GM18861 (cell line): ENCODE data around the gene HSPB7.
"Not testable (repeated sequence)": the region's sequence is repeated elsewhere in the genome, so short reads cannot be mapped to it uniquely, and the experiment has no call there.

ENCODE experiments used
- ATAC-seq: cut with Tn5 transposase; IDR thresholded peaks from one replicate; pipeline ENCODE4 v1.9.1; 2021; ENCODE audit not compliant: unreplicated experiment

The HSPB7 gene

GRCh38 chr1:16009030-16009460, 8.8 kb downstream of the HSPB7 start:
- no peak for ATAC-seq

GRCh38 chr1:16007671-16008341, 10.0 kb downstream of the HSPB7 start:
- no peak for ATAC-seq

GRCh38 chr1:16006552-16007485, 11.0 kb downstream of the HSPB7 start:
- no peak for ATAC-seq

GRCh38 chr1:16006010-16006409, 11.8 kb downstream of the HSPB7 start:
- ATAC-seq: no peak

- no peak for ATAC-seq
Measured at GRCh38 chr1:16005597-16005996, 12.2 kb downstream of the HSPB7 start.

- not testable (repeated sequence) for ATAC-seq
Measured at GRCh38 chr1:16001274-16001673, 16.6 kb downstream of the HSPB7 start.

GRCh38 chr1:15998929-15999328, 18.9 kb downstream of the HSPB7 start:
- no peak for ATAC-seq

GRCh38 chr1:15997637-15998280, 20.1 kb downstream of the HSPB7 start:
- ATAC-seq: no peak

GRCh38 chr1:15997076-15997585, 20.7 kb downstream of the HSPB7 start:
- no peak for ATAC-seq

GRCh38 chr1:15994590-15995351, 23.1 kb downstream of the HSPB7 start:
- no peak for ATAC-seq

GRCh38 chr1:15994081-15994480, 23.8 kb downstream of the HSPB7 start:
- no peak for ATAC-seq

GRCh38 chr1:15993666-15994065, 24.2 kb downstream of the HSPB7 start:
- no peak for ATAC-seq

GRCh38 chr1:15992582-15993500, 25.0 kb downstream of the HSPB7 start:
- no peak for ATAC-seq

GRCh38 chr1:15992187-15992553, 25.7 kb downstream of the HSPB7 start:
- ATAC-seq: no peak

- ATAC-seq: no peak
Measured at GRCh38 chr1:15991427-15992186, 26.2 kb downstream of the HSPB7 start.

GRCh38 chr1:15989776-15990175, 28.1 kb downstream of the HSPB7 start:
- ATAC-seq: no peak

GRCh38 chr1:15988856-15989736, 28.7 kb downstream of the HSPB7 start:
- no peak for ATAC-seq
